ENCODE results near the gene WDFY4. TPM values are rescaled to one million over a fixed set of nuclear protein-coding genes. Genes with fewer than 3 reads are reported as not detected.

Gene WDFY4
- total and polyA plus RNA-seq, 2 donors = 13.0 to 25.1 TPM

DNA sequence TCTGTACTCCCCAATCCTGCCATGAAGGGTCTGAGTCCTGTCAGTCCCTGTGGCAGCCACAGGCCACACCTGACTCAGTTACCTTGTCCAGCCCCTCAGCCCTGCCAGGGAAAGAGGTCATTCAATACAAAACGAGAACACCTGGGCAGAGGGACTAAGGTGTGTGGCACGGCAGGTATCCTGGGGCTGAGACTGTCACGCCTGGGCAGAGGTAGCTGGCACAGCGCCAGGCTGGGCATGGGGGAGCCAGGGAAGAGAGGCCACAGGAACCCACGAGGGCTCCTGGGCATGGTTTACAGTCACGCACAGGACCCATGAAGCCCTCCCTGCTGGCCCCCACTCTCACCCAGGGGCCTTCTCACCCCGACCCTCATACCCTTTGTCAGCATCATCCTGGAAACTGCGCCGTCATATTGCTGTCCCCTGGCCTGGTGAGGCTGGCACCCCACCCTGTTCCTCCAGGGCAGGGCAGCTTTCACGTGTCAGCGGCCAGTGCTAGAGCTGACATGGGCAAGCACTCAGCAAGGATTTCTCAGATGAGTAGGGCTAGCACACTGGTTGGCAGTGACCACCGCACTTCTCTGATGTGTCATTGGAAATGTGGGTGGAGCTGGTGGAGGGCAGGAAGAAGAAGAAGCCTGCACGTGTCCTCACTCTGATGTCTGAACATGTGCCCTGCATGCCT lies 212.2 kb downstream of the WDFY4 start:
- Histone ChIP-seq H3K9me3 (ENCODE audit: control insufficient read depth in 2 of 2, insufficient read depth in 1 of 2, low read length in 1 of 2) (no peaks in the 10 kb centered on the region), H3K36me3 (ENCODE audit: control insufficient read depth in 2 of 2, insufficient read depth in 2 of 2, low read length in 1 of 2) (no peaks in the 10 kb centered on the region)
- DNase-seq (ENCODE audit: low read depth in 6 of 9, low spot score in 9 of 9) = no peak

GRCh38 chr10:48897441-48897790 lies 212.7 kb downstream of the WDFY4 start:
- WGBS = 98% methylated on average over 10 of the region's 10 CpGs

More for the DNA sequence above, 212.2 kb downstream of the WDFY4 start:
- H3K27ac ChIP-seq (ENCODE audit: low read depth in 1 of 2, low read length in 1 of 2) = no peak overlapping the region
- WGBS = 97% methylated on average over 13 of the region's 13 CpGs
- H3K4me3 ChIP-seq (ENCODE audit: low read length in 2 of 2) = no peak overlapping the region
- H3K27me3 ChIP-seq (ENCODE audit: control insufficient read depth in 2 of 2, insufficient read depth in 1 of 2, low read length in 1 of 2) = no peaks in the 10 kb centered on the region
- H3K4me1 ChIP-seq (ENCODE audit: control insufficient read depth in 2 of 2, insufficient read depth in 2 of 2, low read length in 2 of 2) = no peaks in the 10 kb centered on the region

DNA sequence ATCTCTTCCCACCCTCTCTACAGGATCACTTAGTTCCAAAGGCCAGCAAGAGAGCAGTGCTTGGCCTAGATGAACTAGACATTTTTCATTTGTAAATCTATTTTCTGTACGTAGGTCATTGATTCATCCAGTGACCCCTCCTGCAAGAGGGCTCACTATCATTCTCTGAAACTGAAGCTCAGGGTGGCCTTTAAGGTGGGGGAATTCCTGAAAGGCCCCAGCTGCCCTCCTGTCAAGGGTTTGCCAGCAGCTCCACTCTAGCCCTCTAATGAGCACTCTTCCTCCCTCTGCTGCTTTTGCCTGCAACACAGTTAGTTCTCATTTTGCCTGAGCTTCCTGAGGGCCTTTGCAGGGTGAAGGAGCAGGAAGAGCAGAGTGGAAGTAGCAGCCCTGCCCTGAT lies 213.8 kb downstream of the WDFY4 start:
- no peak for DNase-seq (ENCODE audit: low read depth in 6 of 9, low spot score in 9 of 9)

More at GRCh38 chr10:48897441-48897790, 212.7 kb downstream of the WDFY4 start:
- no peak for DNase-seq (ENCODE audit: low read depth in 6 of 9, low spot score in 9 of 9)
- H3K27ac ChIP-seq (ENCODE audit: low read depth in 1 of 2, low read length in 1 of 2) = no peak overlapping the region
- H3K36me3 ChIP-seq (ENCODE audit: control insufficient read depth in 2 of 2, insufficient read depth in 2 of 2, low read length in 1 of 2) = no peaks in the 10 kb centered on the region
- no peak overlapping the region for H3K4me3 ChIP-seq (ENCODE audit: low read length in 2 of 2)
- H3K27me3 ChIP-seq (ENCODE audit: control insufficient read depth in 2 of 2, insufficient read depth in 1 of 2, low read length in 1 of 2) = no peaks in the 10 kb centered on the region
- no peaks in the 10 kb centered on the region for H3K4me1 ChIP-seq (ENCODE audit: control insufficient read depth in 2 of 2, insufficient read depth in 2 of 2, low read length in 2 of 2)
- no peaks in the 10 kb centered on the region for H3K9me3 ChIP-seq (ENCODE audit: control insufficient read depth in 2 of 2, insufficient read depth in 1 of 2, low read length in 1 of 2)

GRCh38 chr10:48899781-48900180 lies 215.1 kb downstream of the WDFY4 start:
- no peaks in the 10 kb centered on the region for H3K4me1 ChIP-seq (ENCODE audit: control insufficient read depth in 2 of 2, insufficient read depth in 2 of 2, low read length in 2 of 2)
- 85% methylated on average over 8 of the region's 8 CpGs for WGBS

More for the DNA sequence above, 213.8 kb downstream of the WDFY4 start:
- Histone ChIP-seq H3K4me1 (ENCODE audit: control insufficient read depth in 2 of 2, insufficient read depth in 2 of 2, low read length in 2 of 2) (no peaks in the 10 kb centered on the region), H3K27me3 (ENCODE audit: control insufficient read depth in 2 of 2, insufficient read depth in 1 of 2, low read length in 1 of 2) (no peaks in the 10 kb centered on the region), H3K4me3 (ENCODE audit: low read length in 2 of 2) (no peak overlapping the region), H3K36me3 (ENCODE audit: control insufficient read depth in 2 of 2, insufficient read depth in 2 of 2, low read length in 1 of 2) (no peaks in the 10 kb centered on the region), H3K27ac (ENCODE audit: low read depth in 1 of 2, low read length in 1 of 2) (no peak overlapping the region), H3K9me3 (ENCODE audit: control insufficient read depth in 2 of 2, insufficient read depth in 1 of 2, low read length in 1 of 2) (no peaks in the 10 kb centered on the region)
- WGBS = 98% methylated on average over 1 of the region's 1 CpG

DNA sequence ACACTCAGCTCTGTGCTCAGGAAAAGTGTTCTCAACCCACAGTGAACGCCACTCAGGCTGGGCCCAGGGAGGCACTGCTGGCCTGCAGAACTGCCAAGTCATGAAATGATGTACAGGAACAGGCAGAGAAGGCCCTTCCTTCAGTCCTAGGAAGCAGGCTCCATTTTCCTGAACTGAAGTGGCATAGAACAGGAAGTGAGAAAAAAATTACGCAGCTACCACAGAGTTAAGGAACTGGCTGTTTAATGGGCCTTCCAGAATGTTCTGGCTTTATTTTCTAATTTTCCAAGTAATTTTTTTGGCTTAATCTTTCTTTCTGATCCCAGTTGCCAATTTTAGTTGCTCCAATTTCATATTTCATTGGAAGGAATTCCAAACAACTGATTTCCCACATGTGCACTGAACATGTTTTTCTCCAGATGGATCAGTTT lies 215.7 kb downstream of the WDFY4 start:
- Histone ChIP-seq H3K27me3 (ENCODE audit: control insufficient read depth in 2 of 2, insufficient read depth in 1 of 2, low read length in 1 of 2) (no peaks in the 10 kb centered on the region), H3K27ac (ENCODE audit: low read depth in 1 of 2, low read length in 1 of 2) (no peak overlapping the region), H3K9me3 (ENCODE audit: control insufficient read depth in 2 of 2, insufficient read depth in 1 of 2, low read length in 1 of 2) (no peaks in the 10 kb centered on the region), H3K36me3 (ENCODE audit: control insufficient read depth in 2 of 2, insufficient read depth in 2 of 2, low read length in 1 of 2) (no peaks in the 10 kb centered on the region), H3K4me3 (ENCODE audit: low read length in 2 of 2) (no peak overlapping the region), H3K4me1 (ENCODE audit: control insufficient read depth in 2 of 2, insufficient read depth in 2 of 2, low read length in 2 of 2) (no peaks in the 10 kb centered on the region)
- peak in 1 of 9 donors; percentile 5 for DNase-seq (ENCODE audit: low read depth in 6 of 9, low spot score in 9 of 9)
- WGBS = 97% methylated on average over 2 of the region's 2 CpGs

More at GRCh38 chr10:48899781-48900180, 215.1 kb downstream of the WDFY4 start:
- H3K27me3 ChIP-seq (ENCODE audit: control insufficient read depth in 2 of 2, insufficient read depth in 1 of 2, low read length in 1 of 2) = no peaks in the 10 kb centered on the region
- no peaks in the 10 kb centered on the region for H3K9me3 ChIP-seq (ENCODE audit: control insufficient read depth in 2 of 2, insufficient read depth in 1 of 2, low read length in 1 of 2)
- DNase-seq (ENCODE audit: low read depth in 6 of 9, low spot score in 9 of 9) = no peak
- no peak overlapping the region for H3K27ac ChIP-seq (ENCODE audit: low read depth in 1 of 2, low read length in 1 of 2)
- H3K36me3 ChIP-seq (ENCODE audit: control insufficient read depth in 2 of 2, insufficient read depth in 2 of 2, low read length in 1 of 2) = no peaks in the 10 kb centered on the region
- no peak overlapping the region for H3K4me3 ChIP-seq (ENCODE audit: low read length in 2 of 2)

- no peaks in the 10 kb centered on the region for H3K4me1 ChIP-seq (ENCODE audit: control insufficient read depth in 2 of 2, insufficient read depth in 2 of 2, low read length in 2 of 2)
- no peak overlapping the region for H3K27ac ChIP-seq (ENCODE audit: low read depth in 1 of 2, low read length in 1 of 2)
- no peak for DNase-seq (ENCODE audit: low read depth in 6 of 9, low spot score in 9 of 9)
- H3K36me3 ChIP-seq (ENCODE audit: control insufficient read depth in 2 of 2, insufficient read depth in 2 of 2, low read length in 1 of 2) = no peaks in the 10 kb centered on the region
- WGBS = 87% methylated on average over 5 of the region's 5 CpGs
- H3K27me3 ChIP-seq (ENCODE audit: control insufficient read depth in 2 of 2, insufficient read depth in 1 of 2, low read length in 1 of 2) = no peaks in the 10 kb centered on the region
- no peaks in the 10 kb centered on the region for H3K9me3 ChIP-seq (ENCODE audit: control insufficient read depth in 2 of 2, insufficient read depth in 1 of 2, low read length in 1 of 2)
- no peak overlapping the region for H3K4me3 ChIP-seq (ENCODE audit: low read length in 2 of 2)
Observed at GRCh38 chr10:48901319-48901718, 216.6 kb downstream of the WDFY4 start.

DNA sequence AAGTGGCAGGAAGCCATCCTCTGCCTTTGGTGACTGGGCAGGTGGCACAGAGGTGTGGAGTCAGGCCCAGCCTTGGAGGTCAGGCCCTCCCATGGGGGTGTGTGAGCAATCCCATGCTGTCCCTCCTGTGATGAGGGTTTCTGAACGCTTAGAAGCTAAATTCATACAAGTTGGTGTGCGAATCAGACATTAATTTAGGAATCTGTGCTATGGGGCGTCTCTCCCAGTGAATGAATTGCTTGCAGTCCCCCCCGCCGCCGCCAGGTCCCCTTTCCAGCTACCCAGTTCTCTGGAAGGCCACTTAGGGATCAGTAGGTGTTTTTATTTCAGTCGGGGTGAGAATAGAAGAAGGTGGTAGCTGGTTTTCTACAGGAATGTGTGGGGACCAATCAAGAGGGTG lies 217.4 kb downstream of the WDFY4 start:
- no peaks in the 10 kb centered on the region for H3K36me3 ChIP-seq (ENCODE audit: control insufficient read depth in 2 of 2, insufficient read depth in 2 of 2, low read length in 1 of 2)
- DNase-seq (ENCODE audit: low read depth in 6 of 9, low spot score in 9 of 9) = no peak
- 95% methylated on average over 7 of the region's 7 CpGs for WGBS
- H3K9me3 ChIP-seq (ENCODE audit: control insufficient read depth in 2 of 2, insufficient read depth in 1 of 2, low read length in 1 of 2) = no peaks in the 10 kb centered on the region
- no peak overlapping the region for H3K27ac ChIP-seq (ENCODE audit: low read depth in 1 of 2, low read length in 1 of 2)
- H3K4me1 ChIP-seq (ENCODE audit: control insufficient read depth in 2 of 2, insufficient read depth in 2 of 2, low read length in 2 of 2) = no peaks in the 10 kb centered on the region
- no peaks in the 10 kb centered on the region for H3K27me3 ChIP-seq (ENCODE audit: control insufficient read depth in 2 of 2, insufficient read depth in 1 of 2, low read length in 1 of 2)
- no peak overlapping the region for H3K4me3 ChIP-seq (ENCODE audit: low read length in 2 of 2)

DNA sequence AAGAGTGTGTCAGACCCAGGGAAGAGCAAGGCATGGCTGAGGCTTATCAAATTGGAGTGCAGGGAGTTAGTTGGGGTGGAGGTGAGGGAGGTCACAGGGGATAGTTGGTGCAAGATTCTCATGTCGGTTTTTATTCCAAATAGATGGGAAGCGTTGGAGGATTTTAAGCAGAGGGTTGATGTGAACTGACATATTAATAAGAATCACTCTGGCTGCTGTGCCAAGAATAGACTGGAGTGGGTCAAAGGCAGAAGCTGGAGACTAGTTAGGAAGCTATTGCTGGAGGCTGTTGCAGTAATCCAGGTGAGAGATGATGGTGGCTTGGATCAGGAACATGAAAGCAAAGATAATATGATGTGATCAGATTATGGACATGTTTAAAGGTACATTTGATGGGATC lies 218.5 kb downstream of the WDFY4 start:
- Histone ChIP-seq H3K27ac (ENCODE audit: low read depth in 1 of 2, low read length in 1 of 2) (no peak overlapping the region), H3K4me1 (ENCODE audit: control insufficient read depth in 2 of 2, insufficient read depth in 2 of 2, low read length in 2 of 2) (no peaks in the 10 kb centered on the region), H3K9me3 (ENCODE audit: control insufficient read depth in 2 of 2, insufficient read depth in 1 of 2, low read length in 1 of 2) (no peaks in the 10 kb centered on the region), H3K27me3 (ENCODE audit: control insufficient read depth in 2 of 2, insufficient read depth in 1 of 2, low read length in 1 of 2) (no peaks in the 10 kb centered on the region), H3K4me3 (ENCODE audit: low read length in 2 of 2) (no peak overlapping the region), H3K36me3 (ENCODE audit: control insufficient read depth in 2 of 2, insufficient read depth in 2 of 2, low read length in 1 of 2) (no peaks in the 10 kb centered on the region)
- DNase-seq (ENCODE audit: low read depth in 6 of 9, low spot score in 9 of 9) = no peak
- 96% methylated on average over 2 of the region's 2 CpGs for WGBS

GRCh38 chr10:48904861-48905260 lies 220.2 kb downstream of the WDFY4 start:
- Histone ChIP-seq H3K9me3 (ENCODE audit: control insufficient read depth in 2 of 2, insufficient read depth in 1 of 2, low read length in 1 of 2) (no peaks in the 10 kb centered on the region), H3K27me3 (ENCODE audit: control insufficient read depth in 2 of 2, insufficient read depth in 1 of 2, low read length in 1 of 2) (no peaks in the 10 kb centered on the region), H3K27ac (ENCODE audit: low read depth in 1 of 2, low read length in 1 of 2) (no peak overlapping the region), H3K4me3 (ENCODE audit: low read length in 2 of 2) (no peak overlapping the region), H3K36me3 (ENCODE audit: control insufficient read depth in 2 of 2, insufficient read depth in 2 of 2, low read length in 1 of 2) (no peaks in the 10 kb centered on the region), H3K4me1 (ENCODE audit: control insufficient read depth in 2 of 2, insufficient read depth in 2 of 2, low read length in 2 of 2) (no peaks in the 10 kb centered on the region)
- no peak for DNase-seq (ENCODE audit: low read depth in 6 of 9, low spot score in 9 of 9)
- WGBS = 96% methylated on average over 2 of the region's 2 CpGs
